SKM-1 (cell line): ENCODE data around the gene WWP2.
"Not testable (repeated sequence)": the region's sequence is repeated elsewhere in the genome, so short reads cannot be mapped to it uniquely, and the experiment has no call there.

Experiments
- DNase-seq: peaks from one replicate; lab custom pipeline; 2025; ENCODE audit not compliant: unreplicated experiment; lab: John Stamatoyannopoulos, UW

WWP2 gene

GRCh38 chr16:69830146-69830533, 68.0 kb downstream of the WWP2 start:
- no peak for DNase-seq

DNA sequence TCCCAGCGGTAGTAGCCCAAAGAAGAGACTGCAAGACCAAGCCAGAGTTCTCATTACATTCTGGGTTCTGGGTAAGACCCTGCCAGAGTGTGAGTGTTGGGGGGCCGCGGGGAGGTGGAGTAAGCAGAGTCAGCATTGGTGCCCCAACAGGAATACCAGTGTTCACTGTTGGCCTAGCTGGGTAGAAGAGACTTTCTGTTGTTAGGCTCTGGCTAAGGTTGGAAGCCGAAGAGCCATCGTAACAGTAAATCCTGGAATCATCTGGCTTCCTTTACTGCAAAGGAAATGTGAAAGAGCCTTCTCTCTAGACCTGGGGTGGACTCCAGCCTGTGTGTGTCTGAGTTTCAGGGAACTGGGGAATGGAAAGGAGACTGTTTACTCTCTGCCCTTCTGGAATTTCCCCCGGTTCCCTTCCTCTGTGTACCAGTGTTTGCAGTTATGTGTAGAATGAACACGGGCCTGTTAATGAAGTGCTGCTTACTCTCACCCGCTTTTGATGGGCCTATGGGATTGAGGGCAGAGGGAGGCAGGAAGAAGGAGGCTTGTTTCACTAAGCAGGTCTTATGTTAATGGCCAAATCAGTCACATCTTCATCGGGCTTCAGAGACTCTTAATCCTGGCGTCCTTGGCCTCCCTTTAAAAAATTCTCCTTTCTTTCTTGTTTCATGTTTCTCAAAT, 68.5 kb downstream of the WWP2 start:
- DNase-seq: no peak

DNA sequence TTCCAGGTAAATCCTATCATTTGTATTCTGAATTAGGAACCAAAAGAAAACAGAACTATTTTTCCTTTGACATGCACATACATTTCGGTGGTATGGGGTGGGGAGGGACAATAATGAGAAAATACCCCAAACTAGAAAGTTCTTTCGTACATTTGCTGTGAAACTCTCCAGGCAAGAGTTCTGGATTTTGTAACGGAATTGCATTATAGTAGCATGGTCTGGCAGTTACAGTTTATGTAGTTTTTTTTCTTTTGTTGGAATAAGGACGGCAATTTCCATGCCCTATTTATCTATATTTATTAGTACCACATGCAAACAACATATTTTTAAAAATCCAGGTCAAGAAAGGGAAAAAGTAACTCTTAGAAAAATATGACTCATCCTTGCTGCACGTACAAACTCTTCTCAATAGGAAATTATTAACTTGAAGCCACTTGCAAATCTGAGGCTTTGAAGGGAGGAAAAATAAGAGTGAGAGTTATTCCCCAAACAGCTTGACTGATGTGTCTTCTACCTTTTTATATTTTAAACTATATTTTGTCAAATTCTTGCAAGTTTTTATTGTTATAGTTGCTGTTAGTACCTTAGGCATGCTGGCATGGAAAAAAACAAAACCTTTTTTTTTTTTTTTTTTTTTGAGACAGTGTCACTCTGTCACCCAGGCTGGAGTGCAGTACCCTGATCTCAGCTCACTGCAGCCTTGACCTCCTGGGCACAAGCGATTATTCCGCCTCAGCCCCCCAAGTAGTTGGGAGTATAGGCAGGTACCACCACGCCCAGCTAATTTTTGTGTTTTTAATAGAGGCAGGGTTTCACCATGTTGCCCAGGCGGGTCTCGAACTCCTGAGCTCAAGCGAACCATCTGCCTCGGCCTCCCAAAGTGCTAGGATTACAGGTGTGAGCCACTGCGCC, 69.3 kb downstream of the WWP2 start:
- DNase-seq: no peak

DNA sequence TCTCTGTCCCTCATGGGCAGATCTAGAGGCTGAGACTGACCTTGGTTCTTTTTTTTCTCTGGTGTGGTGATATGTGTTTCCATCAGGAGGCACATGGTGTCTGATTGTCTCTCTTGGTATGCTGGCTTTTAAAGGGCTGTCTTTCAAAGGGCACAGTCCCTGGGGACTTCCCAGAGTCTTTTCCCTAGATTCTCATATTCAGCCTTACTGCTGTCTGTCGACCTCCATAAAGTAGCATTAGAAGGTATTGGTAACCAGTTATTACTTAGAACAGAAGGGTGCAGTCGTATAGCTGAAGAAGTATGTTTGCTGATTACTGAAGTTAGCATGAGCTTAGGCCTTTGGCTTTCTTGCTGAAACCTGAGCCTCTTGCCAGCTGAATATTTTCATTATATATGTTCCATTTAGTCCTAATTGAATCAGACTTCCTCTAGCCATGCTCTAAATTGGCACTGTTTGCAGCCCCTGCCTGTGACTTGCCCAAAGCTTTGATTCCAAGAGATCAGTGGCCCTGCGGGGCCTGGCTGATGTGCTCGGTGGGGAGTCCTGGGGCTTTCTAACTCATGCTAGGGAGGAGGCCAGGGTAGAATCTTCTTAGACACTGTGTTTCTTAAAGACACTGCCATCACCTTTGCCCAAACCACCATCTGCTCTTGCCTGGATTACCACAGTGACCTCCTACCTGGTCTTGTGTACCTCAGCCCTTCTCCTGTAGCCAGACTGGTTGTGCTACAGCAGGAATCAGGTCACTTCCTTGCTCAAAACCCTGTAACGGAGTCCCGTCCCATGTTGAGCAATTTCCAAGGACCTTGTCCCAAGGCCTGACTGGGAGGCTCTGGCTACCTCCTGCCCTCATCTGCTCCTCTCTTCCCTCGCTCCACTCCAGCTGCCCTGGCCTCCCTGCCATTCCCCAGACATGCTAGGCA, 71.5 kb downstream of the WWP2 start:
- no peak for DNase-seq

GRCh38 chr16:69834807-69835466, 72.8 kb downstream of the WWP2 start:
- no peak for DNase-seq

DNA sequence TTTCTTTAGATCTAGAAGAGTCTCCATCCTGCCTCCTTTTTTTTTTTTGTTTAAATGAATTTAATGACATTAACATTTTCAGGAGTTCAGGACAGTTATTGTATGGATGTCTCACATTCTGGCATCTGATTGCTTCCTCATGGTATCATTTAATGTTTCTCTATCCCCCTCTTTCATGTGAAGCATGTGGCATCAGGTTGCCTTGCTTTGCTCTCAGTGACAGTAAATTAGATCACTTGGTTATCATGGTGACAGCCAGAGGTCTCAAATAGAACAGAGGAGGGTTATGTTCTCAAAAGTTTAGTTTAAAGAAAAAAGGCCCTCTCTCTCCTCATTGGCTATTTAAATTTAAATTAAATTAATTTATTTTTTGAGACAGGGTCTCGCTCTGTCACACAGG, 74.1 kb downstream of the WWP2 start:
- no peak for DNase-seq

DNA sequence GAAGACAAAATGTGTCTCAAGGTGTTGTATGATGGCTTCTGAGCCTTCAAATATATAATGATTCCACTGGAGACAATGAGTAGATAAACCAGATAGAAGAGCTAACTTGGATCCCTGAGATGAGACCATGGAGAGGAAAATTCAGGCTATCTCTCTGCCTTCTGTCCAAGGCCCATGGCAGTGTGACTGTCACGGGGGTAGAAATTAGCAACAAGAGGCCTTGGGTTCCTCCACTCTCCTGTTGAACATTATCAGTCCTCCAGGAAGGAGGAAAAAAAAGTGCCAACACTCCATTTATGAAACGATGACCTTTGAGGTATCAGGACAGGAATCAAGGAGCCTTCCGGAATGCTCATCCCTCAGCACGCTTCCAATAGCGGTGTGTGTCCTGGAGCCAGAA, 75.2 kb downstream of the WWP2 start:
- DNase-seq: no peak

GRCh38 chr16:69838489-69838888, 76.4 kb downstream of the WWP2 start:
- no peak for DNase-seq

DNA sequence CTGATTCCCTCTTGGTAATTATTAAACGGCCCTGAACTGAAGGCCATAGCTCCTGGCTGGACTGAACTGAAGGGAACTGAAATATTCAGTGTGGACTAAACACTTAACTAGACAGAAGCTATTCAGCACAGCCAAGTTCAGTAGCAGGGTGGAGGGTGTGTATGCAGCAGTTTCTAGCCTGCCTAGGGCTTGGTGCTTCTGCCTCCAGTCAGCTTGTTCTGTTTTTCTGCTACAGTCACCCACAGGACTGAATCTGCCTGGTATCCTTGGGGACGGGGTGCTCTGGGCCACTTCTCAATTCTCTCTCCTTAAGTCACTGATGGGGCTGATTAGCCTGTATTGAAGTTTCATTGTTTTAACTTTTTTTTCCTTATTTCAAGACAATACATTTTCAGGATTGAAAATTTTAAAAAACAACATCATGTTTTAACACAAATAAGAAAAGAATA, 77.1 kb downstream of the WWP2 start:
- no peak for DNase-seq

DNA sequence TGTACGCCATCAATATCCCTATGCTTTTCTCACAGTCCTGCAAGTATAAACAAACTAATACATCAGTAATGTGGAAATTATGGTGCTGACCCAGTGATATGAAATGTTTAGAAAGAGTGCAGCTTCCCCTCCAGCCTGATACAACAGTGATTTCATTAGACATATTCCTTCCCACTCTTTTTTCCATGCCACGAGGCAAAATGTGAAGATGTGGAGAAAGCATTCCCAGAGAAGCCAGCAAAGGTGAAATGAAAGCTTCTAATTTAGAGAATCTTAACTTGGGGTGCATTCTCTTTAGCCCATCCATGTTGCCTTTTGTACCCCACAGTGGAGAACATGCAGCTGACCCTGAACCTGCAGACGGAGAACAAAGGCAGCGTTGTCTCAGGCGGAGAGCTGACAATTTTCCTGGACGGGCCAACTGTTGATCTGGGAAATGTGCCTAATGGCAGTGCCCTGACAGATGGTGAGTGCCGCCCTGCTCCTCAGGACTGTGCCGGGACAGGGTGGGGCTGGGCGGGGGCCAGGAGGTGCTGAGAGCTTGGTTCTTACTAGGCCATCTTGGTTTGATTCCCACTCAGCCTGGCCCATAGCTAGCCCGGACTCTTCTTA, 77.8 kb downstream of the WWP2 start:
- no peak for DNase-seq

GRCh38 chr16:69840975-69841374, 78.8 kb downstream of the WWP2 start:
- no peak for DNase-seq

DNA sequence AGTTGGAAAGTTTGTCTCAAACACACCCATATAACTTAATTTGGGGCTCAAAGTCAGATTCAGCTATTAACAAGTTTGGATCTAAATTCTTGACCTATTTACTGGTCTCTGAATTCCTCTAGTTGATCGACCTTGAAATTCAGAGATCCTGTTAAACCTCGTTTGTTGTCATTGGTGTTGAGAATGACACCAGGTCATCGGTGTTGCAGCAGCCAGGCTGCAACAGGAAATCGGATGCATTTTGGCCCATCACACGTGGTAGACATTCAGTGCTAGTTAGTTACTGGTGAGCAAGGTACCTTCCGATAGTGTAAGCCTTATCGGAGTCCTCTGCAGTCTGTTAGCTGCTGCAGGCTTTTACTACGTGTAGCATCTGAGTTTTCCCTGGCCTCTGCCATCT, 82.3 kb downstream of the WWP2 start:
- DNase-seq: no peak

DNA sequence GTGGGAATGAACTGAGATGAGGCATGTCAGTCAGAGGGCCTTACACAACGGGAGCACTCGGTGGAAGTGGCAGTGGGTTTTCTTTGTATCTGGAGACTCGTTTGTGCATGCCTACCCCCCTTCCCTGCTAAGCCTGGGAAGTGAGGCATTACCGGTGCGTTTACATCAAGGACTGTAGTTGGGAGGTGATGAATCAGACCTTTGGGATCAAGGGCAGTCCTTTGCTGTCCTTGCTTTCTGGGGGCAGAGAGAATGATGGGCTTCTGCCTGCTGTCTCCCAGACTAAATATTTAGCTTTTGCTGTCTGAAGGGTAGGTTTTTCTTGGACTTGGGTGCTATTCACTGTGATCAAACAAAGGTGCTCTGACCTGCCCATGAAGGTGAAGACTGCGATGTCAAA, 83.0 kb downstream of the WWP2 start:
- DNase-seq: no peak

- no peak for DNase-seq
Observed at GRCh38 chr16:69847643-69848042, 85.5 kb downstream of the WWP2 start.

DNA sequence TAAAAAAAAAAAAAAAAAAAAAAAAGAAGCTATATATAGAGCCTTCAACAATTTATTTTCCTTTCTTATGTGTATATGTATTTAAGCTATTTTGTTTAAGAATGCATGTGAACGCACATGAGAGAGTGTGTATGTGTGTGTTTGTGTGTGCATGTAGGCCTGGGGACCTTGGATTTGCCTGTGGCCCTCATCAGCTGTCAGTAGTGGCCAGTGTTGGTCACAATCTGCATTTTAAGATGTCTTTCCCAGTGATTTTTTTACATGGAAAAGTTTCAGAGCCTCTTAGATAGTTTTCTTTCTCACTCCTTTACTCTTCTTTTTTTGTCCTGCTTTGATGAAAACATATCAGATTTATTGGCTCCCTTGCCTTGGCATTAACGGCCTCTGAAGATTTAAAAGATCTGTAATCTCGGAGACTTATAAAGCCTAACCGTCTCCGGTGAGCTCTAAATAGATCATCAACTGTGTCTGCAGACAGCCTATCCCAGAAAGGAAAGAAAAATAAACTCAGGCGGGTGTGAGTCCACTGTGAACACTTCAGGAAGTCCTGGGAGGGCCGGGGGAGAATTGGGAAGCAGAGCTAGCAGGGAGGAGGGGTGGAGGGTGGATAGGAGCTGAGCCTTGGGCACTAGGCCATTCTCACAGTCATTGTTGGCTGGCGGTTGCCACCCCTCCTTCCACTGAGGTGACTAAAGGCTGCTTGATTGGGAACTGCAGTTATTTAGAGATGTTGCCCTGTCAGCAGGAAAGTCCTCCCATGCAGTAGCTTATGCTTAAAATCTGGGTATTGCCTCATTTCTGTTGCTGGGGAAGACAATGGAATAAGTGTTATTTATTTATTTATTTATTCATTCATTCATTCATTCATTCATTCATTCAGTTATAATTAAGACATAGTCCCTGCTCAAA, 86.8 kb downstream of the WWP2 start:
- DNase-seq: no peak

DNA sequence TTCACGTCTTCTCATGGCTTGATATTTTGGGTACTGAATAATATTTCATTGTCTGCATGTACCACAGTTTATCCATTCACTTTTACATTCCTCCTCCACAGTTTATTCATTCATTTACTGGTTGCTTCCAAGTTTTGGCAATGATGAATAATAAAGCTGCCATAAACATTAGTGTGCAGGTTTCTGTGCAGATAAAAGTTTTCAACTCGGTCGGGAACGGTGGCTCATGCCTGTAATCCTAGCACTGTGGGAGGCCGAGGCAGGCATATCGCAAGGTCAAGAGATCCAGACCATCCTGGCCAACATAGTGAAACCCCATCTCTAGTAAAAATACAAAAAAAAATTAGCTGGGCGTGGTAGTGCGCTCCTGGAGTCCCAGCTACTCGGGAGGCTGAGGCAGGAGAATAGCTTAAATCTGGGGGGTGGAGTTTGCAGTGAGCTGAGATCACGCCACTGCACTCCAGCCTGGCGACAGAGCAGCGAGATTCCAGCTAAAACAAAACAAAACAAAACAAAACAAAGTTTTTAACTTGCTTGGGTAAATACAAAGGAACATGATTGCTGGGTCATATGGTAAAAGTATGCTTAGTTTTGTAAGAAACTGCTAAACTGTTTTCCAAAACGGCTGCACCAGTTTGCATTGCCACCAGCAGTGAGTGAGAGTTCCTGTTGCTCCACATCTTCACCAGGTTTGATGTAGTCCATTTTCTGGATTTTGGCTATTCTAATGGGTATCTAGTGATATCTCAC, 89.5 kb downstream of the WWP2 start:
- no peak for DNase-seq

DNA sequence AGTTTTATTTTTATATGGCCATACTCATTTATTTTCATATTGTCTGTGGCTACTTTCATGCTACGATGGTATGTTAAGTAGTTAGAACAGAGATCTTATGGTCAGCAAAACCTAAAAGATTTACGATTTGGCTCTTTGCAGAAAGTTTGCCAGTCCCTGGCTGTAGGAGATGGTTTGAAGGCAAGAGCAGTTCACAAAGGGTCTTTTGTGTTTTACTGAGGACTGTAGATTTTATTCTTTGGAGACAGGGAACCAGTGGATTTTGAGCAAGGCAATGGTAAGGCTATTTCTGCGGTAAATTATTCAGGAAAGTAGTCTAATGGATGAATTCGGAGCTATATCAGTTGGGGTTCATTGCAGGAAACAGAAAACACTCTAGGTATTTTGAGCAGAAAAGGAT, 90.7 kb downstream of the WWP2 start:
- no peak for DNase-seq

DNA sequence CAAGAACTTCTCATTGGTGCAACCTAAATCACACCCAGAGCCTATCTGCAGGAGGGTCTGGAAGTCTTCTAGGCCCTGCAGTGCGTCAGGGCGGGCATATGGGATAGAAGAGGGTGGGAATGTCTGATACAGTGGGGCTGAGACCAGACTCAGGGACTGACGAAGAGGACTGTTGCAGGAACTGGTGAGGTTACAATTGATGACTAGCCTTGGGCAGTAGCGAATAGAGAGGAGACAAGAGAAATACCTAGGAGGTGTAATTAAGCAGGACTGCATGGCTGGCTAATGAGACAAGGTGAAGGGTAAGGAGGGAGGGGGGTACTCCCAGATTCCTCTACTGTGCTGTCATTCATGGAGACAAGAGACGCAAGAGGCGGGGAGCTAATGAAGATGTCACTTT, 91.3 kb downstream of the WWP2 start:
- DNase-seq: no peak

- DNase-seq: not testable (repeated sequence)
Observed at GRCh38 chr16:69854776-69855175, 92.6 kb downstream of the WWP2 start.
